HepG2 (cell line): ENCODE data around the gene TUBB3. TPM values are rescaled to one million over a fixed set of nuclear protein-coding genes. Genes with fewer than 3 reads are reported as not detected.
A peak's percentile ranks its signal among the peaks of the same experiment; 100 is the strongest.

Source experiments
- EHMT2 ChIP-seq: fragments of 200-600 bp; sonication (generic); IDR thresholded peaks from 2 replicates; pipeline ENCODE4 v1.7.0; 2017; ENCODE audit warnings: antibody characterized with exemption, low read depth, low read length, borderline replicate concordance
- KDM6A ChIP-seq: IDR thresholded peaks from 2 replicates; pipeline ENCODE4 v1.6.1; 2016; ENCODE audit warnings: low read depth
- LCORL ChIP-seq, 2 experiments: fragments of 450-650 bp in 1 of 2; sonication (generic) in 1 of 2; formaldehyde crosslinking in 1 of 2; IDR thresholded peaks; 2 replicates each; pipeline versions ENCODE4 v1.5.0 to v1.6.1; 2017 to 2020; ENCODE audit warnings: antibody characterized with exemption in 1 of 2, missing genetic modification reagents in 1 of 2
- NR2F1 ChIP-seq, 2 experiments: fragments of 450-650 bp in 1 of 2; formaldehyde crosslinking in 1 of 2; IDR thresholded peaks; 2 replicates each; pipeline versions ENCODE4 v1.5.0 to v1.6.1; 2016 to 2020; ENCODE audit warnings: mild to moderate bottlenecking in 1 of 2, missing compliant biosample characterization in 1 of 2, missing genetic modification reagents in 1 of 2, moderate library complexity in 1 of 2
- PITX1 ChIP-seq: sonication (generic); formaldehyde crosslinking; IDR thresholded peaks from 2 replicates; pipeline ENCODE4 v1.5.1; 2020; ENCODE audit warnings: mild to moderate bottlenecking, missing genetic modification reagents
- POLR2A ChIP-seq, 2 experiments: IDR thresholded peaks; 2 replicates each; pipeline ENCODE4 v1.6.1; 2011; ENCODE audit warnings: low read depth in 2 of 2, low read length in 2 of 2, mild to moderate bottlenecking in 1 of 2, moderate library complexity in 1 of 2; ENCODE audit not compliant: insufficient read depth in 1 of 2
- ZBTB1 ChIP-seq: sonication (generic); formaldehyde crosslinking; IDR thresholded peaks from 2 replicates; pipeline ENCODE4 v1.4.0; 2020; ENCODE audit warnings: missing genetic modification reagents, borderline replicate concordance
- ZNF333 ChIP-seq: sonication (generic); formaldehyde crosslinking; IDR thresholded peaks from 2 replicates; pipeline ENCODE4 v1.4.0; 2020; ENCODE audit warnings: mild to moderate bottlenecking, missing genetic modification reagents, borderline replicate concordance
- polyA plus RNA-seq, 8 experiments: library from polyadenylated mRNA; depleted of rRNA in 3 of 8; stranded (reverse) in 7 of 8; unstranded in 1 of 8; fragments of >200 nt; fragmentation: Illumina TruSeq in 4 of 8; extraction: Trizol in 4 of 8; gene quantifications; 2 replicates each; pipeline versions ENCODE4 v1.2.1 to v1.2.3, GENCODE V29; 2011 to 2016; ENCODE audit warnings: low read depth in 4 of 8, missing spikeins in 1 of 8, mixed read lengths in 1 of 8; ENCODE audit not compliant: insufficient read depth in 1 of 8
- total RNA-seq, 5 experiments: library from RNA; depleted of rRNA; stranded (reverse); fragments of >200 nt; fragmentation: Illumina TruSeq; extraction: Trizol; gene quantifications; 2 replicates each; pipeline ENCODE4 v1.2.3, GENCODE V29; 2016; ENCODE audit warnings: low read depth in 1 of 5
- TF ChIP-seq, protein P1 (sequence below): sonication (generic); formaldehyde crosslinking; IDR thresholded peaks from 2 replicates; pipeline ENCODE4 v1.5.0; 2020; ENCODE audit warnings: mild to moderate bottlenecking, missing genetic modification reagents
- TF ChIP-seq, protein P2 (sequence below): sonication (generic); formaldehyde crosslinking; IDR thresholded peaks from 2 replicates; pipeline ENCODE4 v1.5.0; 2020; ENCODE audit warnings: missing genetic modification reagents
- TF ChIP-seq, protein P3 (sequence below): sonication (generic); formaldehyde crosslinking; conservative IDR thresholded peaks from 2 replicates; pipeline ENCODE4 v1.8.0; 2022; ENCODE audit warnings: mild to moderate bottlenecking, moderate library complexity, missing genetic modification reagents
- TF ChIP-seq, protein P4 (sequence below): sonication (generic); formaldehyde crosslinking; IDR thresholded peaks from 2 replicates; pipeline ENCODE4 v1.5.0; 2020; ENCODE audit warnings: mild to moderate bottlenecking, missing genetic modification reagents
- TF ChIP-seq, protein P5 (sequence below): IDR thresholded peaks from 2 replicates; pipeline ENCODE4 v1.6.1; 2018; ENCODE audit warnings: missing genetic modification reagents, mild to moderate bottlenecking, missing compliant biosample characterization
- TF ChIP-seq, protein P6 (sequence below): sonication (generic); formaldehyde crosslinking; conservative IDR thresholded peaks from 2 replicates; pipeline ENCODE4 v1.4.0; 2020; ENCODE audit warnings: missing genetic modification reagents
- TF ChIP-seq, protein P7 (sequence below): IDR thresholded peaks from 2 replicates; pipeline ENCODE4 v1.6.1; 2016; ENCODE audit warnings: low read depth, control low read depth

Gene TUBB3
- total and polyA plus RNA-seq, 2 of the 13 experiments (the other 11 are each of a cell fraction or from before 2014, with no cell fraction given) = 110 to 185 TPM

DNA sequence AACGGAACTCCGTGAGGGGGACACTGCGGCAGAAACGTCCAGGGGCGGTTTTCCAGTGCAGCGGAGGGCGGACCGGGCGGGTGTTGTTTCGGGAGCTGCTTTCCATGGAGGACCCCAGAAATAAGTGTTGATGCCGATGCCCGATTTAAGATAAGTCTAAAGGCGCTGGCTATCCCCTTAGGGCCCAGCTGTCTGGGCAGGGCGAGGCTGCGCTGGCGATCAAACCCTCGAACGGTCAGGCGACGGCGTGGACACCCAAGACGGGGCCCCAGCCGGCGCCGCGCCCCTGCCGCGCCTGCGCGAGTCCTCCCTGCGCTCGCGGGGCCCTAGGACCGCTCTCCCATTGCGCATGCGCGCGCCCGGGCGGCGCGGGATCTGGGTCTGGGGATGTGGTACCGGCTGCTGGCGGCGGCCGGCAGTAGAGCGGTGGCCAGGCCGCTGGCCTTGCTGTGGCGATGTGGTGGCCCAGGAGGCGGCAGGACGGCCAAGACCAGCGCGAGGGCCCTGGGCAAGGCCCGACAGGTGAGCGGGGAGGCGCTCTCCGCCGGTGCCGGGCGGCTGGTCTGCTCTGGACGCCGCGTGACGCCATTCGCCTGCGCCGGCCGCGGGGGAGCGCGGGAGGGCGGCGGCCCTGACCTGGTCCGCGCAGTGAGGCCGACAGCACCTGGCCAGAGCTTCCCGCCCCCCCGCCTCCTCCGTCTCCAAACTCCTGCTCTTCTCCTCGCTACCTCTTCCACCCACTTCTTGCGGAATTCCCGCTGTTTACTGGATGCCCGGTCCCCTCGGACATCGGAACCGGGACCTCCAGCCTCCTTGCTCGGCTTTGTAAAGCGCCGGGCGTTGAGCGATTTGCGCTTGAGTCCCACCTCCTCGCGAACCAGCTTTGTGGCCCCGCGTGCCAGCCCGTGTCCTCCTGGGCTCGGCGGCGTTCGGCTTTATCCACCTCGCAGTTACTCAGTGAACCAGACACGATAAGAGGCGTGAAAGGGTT lies 49.4 kb downstream of the TUBB3 start (continued):
- TF ChIP-seq, protein P1, sequence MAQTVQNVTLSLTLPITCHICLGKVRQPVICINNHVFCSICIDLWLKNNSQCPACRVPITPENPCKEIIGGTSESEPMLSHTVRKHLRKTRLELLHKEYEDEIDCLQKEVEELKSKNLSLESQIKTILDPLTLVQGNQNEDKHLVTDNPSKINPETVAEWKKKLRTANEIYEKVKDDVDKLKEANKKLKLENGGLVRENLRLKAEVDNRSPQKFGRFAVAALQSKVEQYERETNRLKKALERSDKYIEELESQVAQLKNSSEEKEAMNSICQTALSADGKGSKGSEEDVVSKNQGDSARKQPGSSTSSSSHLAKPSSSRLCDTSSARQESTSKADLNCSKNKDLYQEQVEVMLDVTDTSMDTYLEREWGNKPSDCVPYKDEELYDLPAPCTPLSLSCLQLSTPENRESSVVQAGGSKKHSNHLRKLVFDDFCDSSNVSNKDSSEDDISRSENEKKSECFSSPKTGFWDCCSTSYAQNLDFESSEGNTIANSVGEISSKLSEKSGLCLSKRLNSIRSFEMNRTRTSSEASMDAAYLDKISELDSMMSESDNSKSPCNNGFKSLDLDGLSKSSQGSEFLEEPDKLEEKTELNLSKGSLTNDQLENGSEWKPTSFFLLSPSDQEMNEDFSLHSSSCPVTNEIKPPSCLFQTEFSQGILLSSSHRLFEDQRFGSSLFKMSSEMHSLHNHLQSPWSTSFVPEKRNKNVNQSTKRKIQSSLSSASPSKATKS (CRISPR knock-in tag) = no peak; the same call in 1 of the 2 replicates
- TF ChIP-seq, protein P2, sequence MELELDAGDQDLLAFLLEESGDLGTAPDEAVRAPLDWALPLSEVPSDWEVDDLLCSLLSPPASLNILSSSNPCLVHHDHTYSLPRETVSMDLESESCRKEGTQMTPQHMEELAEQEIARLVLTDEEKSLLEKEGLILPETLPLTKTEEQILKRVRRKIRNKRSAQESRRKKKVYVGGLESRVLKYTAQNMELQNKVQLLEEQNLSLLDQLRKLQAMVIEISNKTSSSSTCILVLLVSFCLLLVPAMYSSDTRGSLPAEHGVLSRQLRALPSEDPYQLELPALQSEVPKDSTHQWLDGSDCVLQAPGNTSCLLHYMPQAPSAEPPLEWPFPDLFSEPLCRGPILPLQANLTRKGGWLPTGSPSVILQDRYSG = peak; percentile 87
- peak in 1 of 2 experiments; percentile 61; a peak in 2 of 4 replicates for TF ChIP-seq NR2F1 (CRISPR knock-in tag; IDR thresholded peaks at IDR 0.05)
- TF ChIP-seq, protein P3, sequence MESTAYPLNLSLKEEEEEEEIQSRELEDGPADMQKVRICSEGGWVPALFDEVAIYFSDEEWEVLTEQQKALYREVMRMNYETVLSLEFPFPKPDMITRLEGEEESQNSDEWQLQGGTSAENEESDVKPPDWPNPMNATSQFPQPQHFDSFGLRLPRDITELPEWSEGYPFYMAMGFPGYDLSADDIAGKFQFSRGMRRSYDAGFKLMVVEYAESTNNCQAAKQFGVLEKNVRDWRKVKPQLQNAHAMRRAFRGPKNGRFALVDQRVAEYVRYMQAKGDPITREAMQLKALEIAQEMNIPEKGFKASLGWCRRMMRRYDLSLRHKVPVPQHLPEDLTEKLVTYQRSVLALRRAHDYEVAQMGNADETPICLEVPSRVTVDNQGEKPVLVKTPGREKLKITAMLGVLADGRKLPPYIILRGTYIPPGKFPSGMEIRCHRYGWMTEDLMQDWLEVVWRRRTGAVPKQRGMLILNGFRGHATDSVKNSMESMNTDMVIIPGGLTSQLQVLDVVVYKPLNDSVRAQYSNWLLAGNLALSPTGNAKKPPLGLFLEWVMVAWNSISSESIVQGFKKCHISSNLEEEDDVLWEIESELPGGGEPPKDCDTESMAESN (CRISPR knock-in tag) = peak; percentile 64
- no peak; the same call in 1 of the 2 replicates for TF ChIP-seq KDM6A
- TF ChIP-seq, protein P4, sequence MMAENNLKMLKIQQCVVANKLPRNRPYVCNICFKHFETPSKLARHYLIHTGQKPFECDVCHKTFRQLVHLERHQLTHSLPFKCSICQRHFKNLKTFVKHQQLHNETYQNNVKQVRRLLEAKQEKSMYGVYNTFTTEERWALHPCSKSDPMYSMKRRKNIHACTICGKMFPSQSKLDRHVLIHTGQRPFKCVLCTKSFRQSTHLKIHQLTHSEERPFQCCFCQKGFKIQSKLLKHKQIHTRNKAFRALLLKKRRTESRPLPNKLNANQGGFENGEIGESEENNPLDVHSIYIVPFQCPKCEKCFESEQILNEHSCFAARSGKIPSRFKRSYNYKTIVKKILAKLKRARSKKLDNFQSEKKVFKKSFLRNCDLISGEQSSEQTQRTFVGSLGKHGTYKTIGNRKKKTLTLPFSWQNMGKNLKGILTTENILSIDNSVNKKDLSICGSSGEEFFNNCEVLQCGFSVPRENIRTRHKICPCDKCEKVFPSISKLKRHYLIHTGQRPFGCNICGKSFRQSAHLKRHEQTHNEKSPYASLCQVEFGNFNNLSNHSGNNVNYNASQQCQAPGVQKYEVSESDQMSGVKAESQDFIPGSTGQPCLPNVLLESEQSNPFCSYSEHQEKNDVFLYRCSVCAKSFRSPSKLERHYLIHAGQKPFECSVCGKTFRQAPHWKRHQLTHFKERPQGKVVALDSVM (CRISPR knock-in tag) = peak; percentile 51
- peak; percentile 73; the same call in 1 of the 2 replicates for TF ChIP-seq ZNF333 (CRISPR knock-in tag)
- TF ChIP-seq LCORL (IDR thresholded peaks at IDR 0.05) = no peak
- peak; percentile 60 for TF ChIP-seq LCORL (CRISPR knock-in tag; IDR thresholded peaks at IDR 0.05)
- peak; percentile 92 to 97 for TF ChIP-seq POLR2A (IDR thresholded peaks at IDR 0.05; ENCODE audit: insufficient read depth in 1 of 2, low read depth in 2 of 2, low read length in 2 of 2)
- TF ChIP-seq EHMT2 = no peak
- TF ChIP-seq, protein P5, sequence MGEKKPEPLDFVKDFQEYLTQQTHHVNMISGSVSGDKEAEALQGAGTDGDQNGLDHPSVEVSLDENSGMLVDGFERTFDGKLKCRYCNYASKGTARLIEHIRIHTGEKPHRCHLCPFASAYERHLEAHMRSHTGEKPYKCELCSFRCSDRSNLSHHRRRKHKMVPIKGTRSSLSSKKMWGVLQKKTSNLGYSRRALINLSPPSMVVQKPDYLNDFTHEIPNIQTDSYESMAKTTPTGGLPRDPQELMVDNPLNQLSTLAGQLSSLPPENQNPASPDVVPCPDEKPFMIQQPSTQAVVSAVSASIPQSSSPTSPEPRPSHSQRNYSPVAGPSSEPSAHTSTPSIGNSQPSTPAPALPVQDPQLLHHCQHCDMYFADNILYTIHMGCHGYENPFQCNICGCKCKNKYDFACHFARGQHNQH (CRISPR knock-in tag) = peak; percentile 43; the same call in 1 of the 2 replicates
- TF ChIP-seq, protein P6, sequence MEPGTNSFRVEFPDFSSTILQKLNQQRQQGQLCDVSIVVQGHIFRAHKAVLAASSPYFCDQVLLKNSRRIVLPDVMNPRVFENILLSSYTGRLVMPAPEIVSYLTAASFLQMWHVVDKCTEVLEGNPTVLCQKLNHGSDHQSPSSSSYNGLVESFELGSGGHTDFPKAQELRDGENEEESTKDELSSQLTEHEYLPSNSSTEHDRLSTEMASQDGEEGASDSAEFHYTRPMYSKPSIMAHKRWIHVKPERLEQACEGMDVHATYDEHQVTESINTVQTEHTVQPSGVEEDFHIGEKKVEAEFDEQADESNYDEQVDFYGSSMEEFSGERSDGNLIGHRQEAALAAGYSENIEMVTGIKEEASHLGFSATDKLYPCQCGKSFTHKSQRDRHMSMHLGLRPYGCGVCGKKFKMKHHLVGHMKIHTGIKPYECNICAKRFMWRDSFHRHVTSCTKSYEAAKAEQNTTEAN (CRISPR knock-in tag) = peak; percentile 81
- TF ChIP-seq, protein P7, sequence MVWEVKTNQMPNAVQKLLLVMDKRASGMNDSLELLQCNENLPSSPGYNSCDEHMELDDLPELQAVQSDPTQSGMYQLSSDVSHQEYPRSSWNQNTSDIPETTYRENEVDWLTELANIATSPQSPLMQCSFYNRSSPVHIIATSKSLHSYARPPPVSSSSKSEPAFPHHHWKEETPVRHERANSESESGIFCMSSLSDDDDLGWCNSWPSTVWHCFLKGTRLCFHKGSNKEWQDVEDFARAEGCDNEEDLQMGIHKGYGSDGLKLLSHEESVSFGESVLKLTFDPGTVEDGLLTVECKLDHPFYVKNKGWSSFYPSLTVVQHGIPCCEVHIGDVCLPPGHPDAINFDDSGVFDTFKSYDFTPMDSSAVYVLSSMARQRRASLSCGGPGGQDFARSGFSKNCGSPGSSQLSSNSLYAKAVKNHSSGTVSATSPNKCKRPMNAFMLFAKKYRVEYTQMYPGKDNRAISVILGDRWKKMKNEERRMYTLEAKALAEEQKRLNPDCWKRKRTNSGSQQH = peak; percentile 80
- TF ChIP-seq ZBTB1 = no peak
- peak; percentile 74 for TF ChIP-seq PITX1 (CRISPR knock-in tag)
